GM18502 (cell line): Measurements from ENCODE around the gene CORT.
"Not testable (repeated sequence)": the region's sequence is repeated elsewhere in the genome, so short reads cannot be mapped to it uniquely, and the experiment has no call there.

Experiments used
- ATAC-seq: cut with Tn5 transposase; IDR thresholded peaks from one replicate; pipeline ENCODE4 v1.9.1; 2021; ENCODE audit warnings: mild to moderate bottlenecking; ENCODE audit not compliant: unreplicated experiment, poor library complexity

CORT gene

DNA sequence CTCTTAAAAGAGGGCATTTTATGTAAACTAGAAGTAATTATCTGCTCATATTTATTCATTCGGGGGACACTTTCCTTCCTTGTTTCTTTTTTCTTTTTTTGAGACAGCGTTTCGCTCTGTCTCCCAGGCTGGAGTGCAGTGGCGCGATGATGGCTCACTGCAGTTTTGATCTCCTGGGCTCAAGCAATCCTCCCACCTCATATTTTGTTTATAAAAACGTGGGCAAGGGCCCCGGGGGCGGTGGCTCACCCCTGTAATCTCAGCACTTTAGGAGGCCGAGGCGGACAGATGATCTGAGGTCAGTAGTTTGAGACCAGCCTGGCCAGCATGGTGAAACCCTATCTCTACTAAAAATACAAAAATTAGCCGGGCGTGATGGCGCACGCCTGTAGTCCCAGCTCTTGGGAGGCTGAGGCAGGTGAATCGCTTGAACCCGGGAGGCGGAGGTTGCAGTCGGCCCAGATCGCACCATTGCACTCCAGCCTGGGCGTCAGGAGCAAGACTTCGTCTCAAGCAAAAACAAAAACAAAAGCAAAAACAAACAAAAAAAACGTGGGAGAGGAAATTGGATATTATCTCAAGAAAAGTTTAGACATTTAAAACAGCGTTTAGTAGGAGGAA lies 23.4 kb downstream of the CORT start:
- ATAC-seq: no peak

GRCh38 chr1:10474309-10474612 lies 24.4 kb downstream of the CORT start:
- ATAC-seq: not testable (repeated sequence)

DNA sequence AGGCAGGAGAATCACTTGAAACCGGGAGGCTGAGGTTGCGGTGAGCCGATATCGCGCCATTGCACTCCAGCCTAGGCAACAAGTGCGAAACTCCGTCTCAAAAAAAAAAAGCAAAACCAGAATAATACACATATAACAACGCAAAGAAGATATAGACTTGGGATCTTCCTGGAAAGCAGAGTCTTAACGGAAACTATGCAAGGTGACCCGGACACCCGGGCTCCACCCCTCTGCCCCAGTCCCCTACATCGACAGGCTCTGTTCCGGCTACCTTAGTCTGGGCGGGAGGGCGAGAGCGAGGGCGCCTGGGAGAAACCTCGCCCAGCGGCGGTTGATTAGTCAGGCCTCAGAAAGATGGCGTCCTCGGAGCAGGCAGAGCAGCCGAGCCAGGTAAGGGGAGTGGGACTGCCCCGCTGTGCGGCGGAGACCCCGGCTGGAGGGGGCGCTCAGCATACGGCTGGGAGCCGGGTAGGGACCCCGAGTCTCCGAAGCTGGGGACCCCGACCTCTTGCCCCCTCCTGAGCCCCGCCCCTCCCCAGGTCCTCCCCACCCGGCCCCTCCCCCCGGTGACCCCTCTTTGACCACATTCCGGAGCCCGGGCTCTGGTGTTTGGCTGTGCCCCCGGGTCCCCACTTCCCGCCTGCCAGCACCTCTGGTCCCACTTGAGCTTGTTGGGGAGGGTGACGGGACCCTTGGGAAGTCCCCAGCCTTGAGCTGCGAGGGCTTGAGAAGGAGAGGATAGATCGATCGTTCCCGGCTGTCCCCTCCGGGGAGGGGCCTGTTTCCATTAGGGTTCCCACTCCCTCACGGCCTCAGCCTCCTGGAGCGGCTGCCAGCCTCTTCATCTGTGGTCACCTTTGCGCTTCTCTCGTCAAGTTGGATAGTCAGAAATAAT lies 25.0 kb downstream of the CORT start, which contains the start of gene PEX14:
Gene PEX14 (plus strand): TSS at position 338 of the 895 bp plus-strand sequence. CDS start 17 bp downstream, at position 355.
- peak; percentile 63 for ATAC-seq

DNA sequence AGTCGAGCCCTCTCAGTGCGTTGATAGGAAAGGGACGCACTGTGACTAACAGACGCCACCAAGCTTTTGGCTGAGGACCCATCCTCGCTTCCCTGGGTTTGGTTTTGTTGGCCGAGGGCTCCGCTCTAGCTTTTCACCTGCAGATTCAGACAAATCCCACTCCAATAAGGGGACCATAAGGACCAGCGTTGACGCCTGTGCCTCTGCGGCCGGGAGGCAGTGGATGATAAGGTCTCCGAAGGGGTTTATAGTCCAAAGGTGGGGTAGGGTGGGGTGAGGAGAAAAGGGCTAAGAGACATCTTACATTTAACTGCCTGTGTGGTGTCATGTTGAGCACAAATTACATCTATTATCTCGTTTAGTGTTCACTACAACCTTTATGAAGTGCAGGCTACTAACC lies 25.7 kb downstream of the CORT start:
- no peak for ATAC-seq

- ATAC-seq: no peak
These were observed 29.5 kb downstream of the CORT start for GRCh38 chr1:10479296-10479695.

DNA sequence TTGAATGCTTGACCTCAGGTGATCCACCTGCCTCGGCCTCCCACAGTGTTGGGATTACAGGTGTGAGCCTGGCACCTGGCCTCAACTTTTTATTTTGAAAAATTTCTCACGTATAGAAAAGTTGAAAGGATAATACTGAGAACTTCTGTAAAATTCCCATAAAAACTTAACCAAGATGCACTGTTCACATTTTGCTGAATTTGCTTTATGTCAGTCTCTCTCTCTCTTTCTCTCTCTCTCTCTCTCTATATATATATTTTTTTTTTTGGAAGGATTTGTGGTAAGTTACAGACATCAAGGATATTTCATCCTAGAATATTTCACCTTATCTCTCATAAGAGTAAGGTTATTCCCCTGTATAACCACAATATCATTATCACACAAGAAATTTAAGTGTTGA lies 30.8 kb downstream of the CORT start:
- no peak for ATAC-seq

- no peak for ATAC-seq
These were observed 34.7 kb downstream of the CORT start for GRCh38 chr1:10484521-10484920.

DNA sequence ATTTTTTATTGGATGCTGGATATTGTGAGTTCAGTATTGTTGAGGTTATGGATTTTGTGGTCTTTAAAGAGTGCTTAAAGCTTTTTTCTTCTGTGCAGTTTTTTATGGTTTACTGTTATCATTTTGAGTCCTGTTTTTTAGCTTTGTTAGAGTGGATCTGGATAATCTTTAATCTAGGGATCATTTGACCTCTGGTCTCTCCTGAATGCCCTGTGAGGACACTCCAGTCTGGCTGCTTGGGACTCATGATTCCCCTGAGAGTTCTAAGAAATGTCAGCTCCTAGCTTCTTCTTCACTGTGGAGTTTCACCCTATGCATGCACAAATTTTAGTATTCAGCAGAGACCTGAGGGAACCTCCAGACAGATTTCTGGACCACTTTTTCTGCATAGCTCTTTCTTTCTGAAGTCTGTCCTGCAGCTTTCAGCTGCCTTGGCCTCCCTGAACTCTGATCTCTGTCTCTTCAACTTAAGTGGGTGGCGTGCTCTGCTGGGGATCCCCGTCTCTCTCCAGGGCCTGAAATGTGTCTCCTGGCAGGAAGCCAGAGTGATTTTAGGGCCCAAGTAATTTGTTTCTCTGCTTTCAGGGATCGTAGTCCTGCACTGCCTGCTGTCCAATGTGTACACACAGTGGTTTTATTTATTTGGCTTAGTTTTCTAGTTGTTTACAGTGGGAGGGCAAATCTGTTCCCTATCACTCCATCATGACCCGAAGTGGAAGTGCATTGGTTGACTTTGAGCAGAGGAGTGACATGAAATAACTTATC lies 39.6 kb downstream of the CORT start:
- no peak for ATAC-seq

GRCh38 chr1:10490286-10490970 lies 40.6 kb downstream of the CORT start:
- no peak for ATAC-seq

- ATAC-seq: no peak
These were observed 44.6 kb downstream of the CORT start for GRCh38 chr1:10494418-10494753.

- ATAC-seq: peak; percentile 80
These were observed 45.1 kb downstream of the CORT start for GRCh38 chr1:10494754-10495474.

DNA sequence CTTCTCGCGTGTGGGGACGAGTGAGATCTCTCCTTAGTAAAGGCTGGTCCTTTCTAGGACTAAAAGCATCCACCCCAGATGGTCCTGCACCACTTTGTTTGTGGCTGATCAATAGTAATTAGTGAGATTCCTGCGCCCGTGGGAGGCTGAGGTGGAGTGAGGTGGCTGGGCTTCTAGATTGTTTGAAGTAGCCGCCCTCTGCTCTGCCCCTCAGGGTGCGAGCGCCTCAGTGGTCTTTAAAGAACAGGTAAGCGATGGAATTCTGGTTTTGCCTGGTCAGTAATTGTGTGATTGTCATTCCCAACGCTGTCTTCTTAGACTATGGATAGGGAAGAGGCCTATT lies 45.6 kb downstream of the CORT start:
- no peak for ATAC-seq

- ATAC-seq: no peak
These were observed 46.1 kb downstream of the CORT start for GRCh38 chr1:10495952-10496351.

- ATAC-seq: no peak
These were observed 47.3 kb downstream of the CORT start for GRCh38 chr1:10497109-10497508.

DNA sequence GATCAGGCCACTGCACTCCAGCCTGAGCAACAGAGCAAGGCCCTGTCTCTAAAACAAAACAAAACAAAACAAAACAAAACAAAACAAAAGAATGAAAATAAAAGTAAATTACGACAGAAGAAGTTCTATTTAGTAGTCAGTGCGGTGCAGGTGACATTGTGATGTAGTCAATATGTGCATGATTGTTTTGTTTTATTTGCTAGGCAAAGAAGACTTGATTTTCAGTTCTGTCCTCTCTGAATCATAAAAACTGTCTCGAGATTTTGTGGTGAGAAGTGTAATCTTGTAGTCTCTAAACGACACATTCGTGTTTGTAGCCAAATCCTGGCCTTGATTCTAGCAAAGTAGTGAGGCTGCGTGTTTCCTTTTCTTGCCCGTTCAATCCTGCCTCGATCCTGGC lies 48.4 kb downstream of the CORT start:
- ATAC-seq: no peak
